GM18502 (cell line): ENCODE results near the gene DPH1.
"Not testable (repeated sequence)": the region's sequence is repeated elsewhere in the genome, so short reads cannot be mapped to it uniquely, and the experiment has no call there.

ENCODE experiments used
- ATAC-seq: cut with Tn5 transposase; IDR thresholded peaks from one replicate; pipeline ENCODE4 v1.9.1; 2021; ENCODE audit warnings: mild to moderate bottlenecking; ENCODE audit not compliant: unreplicated experiment, poor library complexity

The DPH1 gene

GRCh38 chr17:2004435-2004952, 25.5 kb upstream of the DPH1 start:
- ATAC-seq: no peak

DNA sequence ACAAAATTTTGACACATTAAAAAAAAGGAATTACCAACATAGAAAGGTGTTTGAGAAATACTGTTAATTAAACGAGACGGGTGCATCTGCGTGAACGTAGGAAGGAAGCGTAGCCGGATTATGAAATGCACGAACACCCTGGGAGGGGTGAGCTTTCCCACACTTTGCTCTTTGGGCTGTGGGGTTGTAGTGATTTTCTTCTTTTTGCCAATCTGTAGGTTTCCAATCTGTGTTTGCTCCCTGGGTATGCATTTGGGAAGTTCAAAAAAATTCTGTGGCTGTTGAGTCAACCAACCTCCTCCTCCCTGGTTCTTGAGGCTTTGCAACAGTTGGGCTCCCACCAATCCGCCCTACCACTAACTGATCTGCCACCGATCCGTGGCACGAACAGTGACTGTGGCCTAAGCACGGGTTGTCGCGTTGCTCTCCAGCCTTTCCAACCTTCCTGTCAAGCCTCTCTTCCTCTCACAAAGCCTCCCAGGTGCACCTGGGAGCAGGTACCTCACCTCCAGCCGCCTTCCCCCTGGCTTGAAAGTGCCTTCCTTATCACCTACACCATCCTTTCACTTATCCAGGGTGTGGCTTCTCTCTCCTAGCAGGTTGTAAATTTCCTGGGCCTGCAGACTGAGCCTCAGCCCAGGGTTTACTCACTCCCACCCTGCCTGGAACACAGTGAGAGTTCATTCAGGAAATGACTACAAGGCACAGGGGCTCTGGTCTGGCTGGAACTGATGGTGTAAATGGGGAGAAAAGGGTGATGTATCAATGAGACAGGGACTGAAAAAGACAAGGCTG, 21.4 kb upstream of the DPH1 start:
- no peak for ATAC-seq

DNA sequence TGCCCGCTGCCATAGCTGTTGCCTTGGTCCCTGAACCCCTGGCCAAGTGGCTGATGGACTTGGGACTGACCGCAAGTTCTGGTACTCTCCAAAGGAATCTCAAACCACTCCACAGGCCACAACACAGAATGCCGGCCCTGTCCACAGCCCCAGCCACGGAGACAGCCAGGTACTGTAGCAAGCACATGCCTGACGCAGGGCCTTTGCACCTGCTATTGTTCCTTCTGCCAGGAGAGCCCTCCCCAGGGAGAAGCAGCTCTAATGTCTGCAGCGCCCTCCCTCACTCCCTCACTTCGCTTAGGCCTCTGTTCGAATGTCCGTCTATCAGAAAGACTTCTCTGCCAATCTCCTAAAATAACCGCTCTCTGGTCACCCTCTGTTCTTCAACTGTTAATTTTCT, 20.2 kb upstream of the DPH1 start:
- no peak for ATAC-seq

DNA sequence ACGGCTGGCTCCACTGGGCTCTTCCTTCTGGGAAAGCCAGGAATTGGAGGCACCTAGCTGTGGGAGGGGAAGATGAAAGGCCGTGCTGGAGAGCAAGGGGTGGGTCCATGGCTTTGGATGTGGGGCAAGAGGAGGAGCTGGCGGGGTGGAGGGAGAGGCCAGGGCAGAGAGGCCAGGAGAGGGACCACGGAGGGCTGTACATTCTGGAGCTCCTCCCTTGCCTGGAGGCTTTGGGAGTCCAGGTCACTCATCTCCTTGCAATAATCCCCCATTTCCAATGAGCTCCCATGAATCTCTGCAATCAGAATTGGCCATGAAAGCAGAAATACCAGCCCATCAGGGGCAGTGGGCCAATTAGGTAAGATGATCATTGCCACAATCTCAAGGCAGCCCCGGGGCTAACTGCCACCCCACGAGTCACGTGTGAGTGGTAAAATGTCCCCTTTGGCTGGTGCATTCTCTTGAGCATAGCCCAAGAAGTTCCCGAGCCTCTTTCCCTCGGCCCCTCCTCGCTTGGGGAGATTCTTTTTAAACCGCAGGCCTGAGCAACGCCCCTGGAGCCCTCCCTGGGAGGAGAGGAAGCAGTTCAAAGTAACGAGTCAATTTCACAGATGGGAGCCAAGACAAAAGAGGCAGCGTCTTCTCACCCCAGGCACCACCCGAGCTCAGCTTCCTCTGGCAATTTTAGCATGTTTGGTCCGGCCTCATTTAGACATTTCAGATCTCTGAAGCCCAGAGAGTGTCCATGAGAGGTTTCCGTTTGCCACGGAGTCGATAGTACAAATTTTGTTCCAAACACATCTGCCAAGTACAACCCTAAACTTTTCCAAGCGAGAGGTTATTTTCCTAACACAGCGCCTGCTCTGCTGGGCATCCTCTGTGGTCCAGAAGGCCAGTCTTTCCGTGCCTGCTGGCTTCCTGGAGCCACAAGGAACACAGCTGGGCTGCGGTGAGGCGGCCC, 18.3 kb upstream of the DPH1 start:
- ATAC-seq: no peak

- no peak for ATAC-seq
Observed at GRCh38 chr17:2012499-2012898, 17.5 kb upstream of the DPH1 start.

DNA sequence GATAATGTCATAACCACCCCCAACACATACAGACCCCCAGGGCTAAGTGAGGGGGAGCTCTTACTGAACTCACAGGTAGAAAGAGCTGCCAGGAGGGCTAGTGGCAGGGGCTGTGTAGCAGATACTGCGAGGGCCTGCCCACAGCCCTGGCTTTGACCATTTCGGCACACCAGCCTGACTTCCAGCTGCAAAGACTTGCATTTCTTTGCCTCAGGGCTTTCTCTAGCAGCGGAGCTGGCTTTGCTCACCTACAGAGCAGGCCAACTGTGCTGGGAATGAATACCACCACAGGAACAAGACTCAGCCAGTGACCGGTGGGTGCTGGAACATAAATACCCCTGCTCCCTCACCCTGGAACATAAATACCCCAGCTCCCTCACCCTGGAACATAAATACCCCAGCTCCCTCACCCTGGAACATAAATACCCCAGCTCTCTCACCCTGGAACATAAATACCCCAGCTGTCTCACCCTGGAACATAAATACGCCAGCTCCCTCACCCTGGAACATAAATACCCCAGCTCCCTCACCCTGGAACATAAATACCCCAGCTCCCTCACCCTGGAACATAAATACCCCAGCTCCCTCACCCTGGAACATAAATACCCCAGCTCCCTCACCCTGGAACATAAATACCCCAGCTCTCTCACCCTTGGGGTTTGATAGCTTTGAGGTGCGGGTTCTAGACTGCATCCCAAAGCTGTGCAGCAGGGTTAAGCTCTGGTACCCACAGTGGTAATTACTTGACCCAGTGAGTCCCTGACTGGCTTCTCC, 16.5 kb upstream of the DPH1 start:
- ATAC-seq: not testable (repeated sequence)

DNA sequence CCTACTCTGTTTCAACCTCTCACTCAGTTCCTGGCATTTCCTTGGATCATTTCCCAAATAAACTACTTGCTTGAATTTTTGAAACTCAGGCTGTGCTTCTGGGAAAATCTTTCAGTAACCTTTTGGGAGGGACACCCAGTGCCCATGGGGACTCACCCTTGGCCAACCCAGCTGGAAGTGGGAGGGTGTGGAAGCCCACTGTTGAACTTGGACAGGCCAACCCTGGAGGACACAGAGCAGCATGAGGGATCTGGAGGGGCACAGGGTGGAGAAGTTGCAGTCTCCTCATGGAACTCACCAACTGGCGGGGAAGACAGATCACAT, 16.0 kb upstream of the DPH1 start:
- ATAC-seq: no peak

- no peak for ATAC-seq
Observed at GRCh38 chr17:2015314-2015713, 14.6 kb upstream of the DPH1 start.

GRCh38 chr17:2016494-2016893, 13.5 kb upstream of the DPH1 start:
- ATAC-seq: no peak

GRCh38 chr17:2017274-2017941, 12.5 kb upstream of the DPH1 start:
- ATAC-seq: no peak

- ATAC-seq: no peak
Observed at GRCh38 chr17:2018716-2019510, 11.0 kb upstream of the DPH1 start.

DNA sequence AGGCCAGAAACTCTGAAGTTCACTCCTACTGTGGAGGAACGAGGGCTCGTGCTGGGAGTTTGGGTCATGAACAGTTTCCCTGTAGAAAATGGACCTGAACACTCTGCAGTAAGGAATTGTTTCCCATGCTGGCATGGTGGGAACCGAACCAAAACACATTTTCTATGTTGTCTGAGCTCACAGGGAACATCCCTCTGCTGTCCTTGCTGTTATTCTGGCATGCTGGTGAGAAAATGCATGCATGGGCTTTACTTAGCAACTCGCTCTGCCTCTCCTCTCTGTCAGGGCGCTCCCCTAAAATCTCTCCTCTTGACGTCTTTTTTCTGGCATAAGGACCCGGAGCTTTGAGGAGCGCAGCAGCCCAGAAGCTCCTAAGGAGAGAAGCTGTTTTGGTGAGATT, 10.2 kb upstream of the DPH1 start:
- ATAC-seq: no peak

- ATAC-seq: no peak
Observed at GRCh38 chr17:2020721-2021120, 9.2 kb upstream of the DPH1 start.

- no peak for ATAC-seq
Observed at GRCh38 chr17:2022647-2023240, 7.2 kb upstream of the DPH1 start.

GRCh38 chr17:2023256-2023655, 6.7 kb upstream of the DPH1 start:
- ATAC-seq: no peak

DNA sequence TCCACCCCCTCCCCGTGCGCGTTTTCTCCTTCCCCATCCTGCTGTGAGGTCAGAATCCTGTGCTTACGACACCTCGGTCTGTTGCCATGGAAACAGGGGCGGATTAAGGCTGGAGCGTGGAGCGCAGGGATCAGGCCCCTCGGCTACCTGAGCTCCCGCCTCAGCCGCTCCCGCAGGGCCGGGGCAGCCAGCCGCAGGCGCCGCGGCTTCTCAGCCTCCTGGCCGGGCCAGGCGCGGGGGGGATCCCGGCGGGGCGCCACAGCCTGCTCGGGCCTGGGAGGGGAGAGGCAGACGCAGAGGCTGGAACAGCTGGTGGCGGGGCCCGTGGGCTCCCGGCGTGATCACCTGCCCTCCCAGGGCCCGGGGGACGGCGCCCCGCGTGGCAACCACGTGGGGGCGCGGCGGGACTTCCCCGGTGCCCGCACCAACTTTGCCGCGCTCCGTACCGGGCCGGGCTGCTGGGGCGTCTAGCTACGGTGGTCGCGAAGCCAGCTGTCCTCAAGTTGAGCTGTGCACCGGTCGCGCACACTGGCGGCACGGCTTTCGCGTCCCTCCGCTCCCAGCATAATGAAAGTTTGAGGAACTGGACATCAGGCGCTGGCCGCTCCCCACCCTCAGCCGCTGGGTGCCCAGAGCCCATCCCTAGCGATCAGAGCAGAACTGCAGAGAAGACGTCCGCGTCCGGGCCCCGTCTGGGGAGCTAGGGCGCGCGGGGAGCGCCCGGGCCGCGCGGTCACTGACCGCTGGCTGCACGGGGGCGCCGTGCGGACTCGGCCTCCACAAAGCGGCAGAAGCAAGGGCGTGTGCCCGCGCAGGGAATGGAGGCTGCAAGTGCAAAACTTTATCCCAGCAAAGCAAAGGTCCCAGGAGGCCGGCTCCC, 6.0 kb upstream of the DPH1 start:
- ATAC-seq: no peak

DNA sequence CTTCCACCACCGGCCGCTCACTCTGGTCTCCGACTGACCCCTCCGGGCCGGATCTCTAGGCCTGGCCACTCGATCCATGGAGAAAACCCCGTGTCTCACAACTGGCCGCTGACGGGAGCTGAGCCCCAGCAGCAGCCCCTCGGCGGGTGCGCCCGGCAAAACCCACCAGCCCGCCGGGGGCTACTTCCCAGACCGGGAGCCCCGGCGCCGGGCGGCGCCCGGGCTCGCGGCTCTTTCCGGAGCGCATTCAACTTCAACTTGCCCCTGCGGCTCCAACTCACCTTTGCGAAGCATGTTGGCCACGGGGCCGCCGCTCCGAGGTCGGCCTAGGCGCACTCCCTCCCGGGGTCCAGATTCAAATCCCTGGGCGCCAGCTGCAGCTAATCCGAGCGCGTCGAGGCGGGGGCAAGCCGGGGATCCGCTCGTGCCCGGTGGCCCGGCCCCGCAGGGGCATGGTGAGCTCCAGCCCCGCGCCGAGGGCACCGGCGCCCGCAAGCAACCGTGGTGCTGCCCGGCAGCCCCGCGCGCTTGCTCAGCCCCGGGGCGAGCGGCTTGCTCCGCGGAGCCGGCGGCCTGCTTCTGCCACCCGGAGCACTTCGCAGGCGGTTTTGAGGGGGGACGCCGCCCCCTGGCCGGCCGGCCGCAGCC, 5.3 kb upstream of the DPH1 start:
- no peak for ATAC-seq
